ENCODE data around the gene HERC5. TPM values are rescaled to one million over a fixed set of nuclear protein-coding genes. Genes with fewer than 3 reads are reported as not detected.

HERC5 gene
- total RNA-seq, 4 donors from 2014 or later, result 6.5 to 11.9 (median 7.3) TPM

GRCh38 chr4:88448889-88449288 is 8.0 kb upstream of the HERC5 start:
- TF ChIP-seq CTCF (IDR thresholded peaks at IDR 0.05; ENCODE audit: low read depth), result no peak

- no peak for TF ChIP-seq CTCF (IDR thresholded peaks at IDR 0.05; ENCODE audit: low read depth)
Observed at GRCh38 chr4:88449290-88449689, 7.6 kb upstream of the HERC5 start.

- no peak for TF ChIP-seq CTCF (IDR thresholded peaks at IDR 0.05; ENCODE audit: low read depth)
Observed at GRCh38 chr4:88451205-88451604, 5.7 kb upstream of the HERC5 start.

GRCh38 chr4:88452912-88453311 is 4.0 kb upstream of the HERC5 start:
- TF ChIP-seq CTCF (IDR thresholded peaks at IDR 0.05; ENCODE audit: low read depth), result no peak

GRCh38 chr4:88457307-88458103 is 586 bp downstream of the HERC5 start:
- no peak for TF ChIP-seq CTCF (IDR thresholded peaks at IDR 0.05; ENCODE audit: low read depth)

GRCh38 chr4:88458104-88458740 is 1.3 kb downstream of the HERC5 start:
- TF ChIP-seq CTCF (IDR thresholded peaks at IDR 0.05; ENCODE audit: low read depth), result no peak

- no peak for TF ChIP-seq CTCF (IDR thresholded peaks at IDR 0.05; ENCODE audit: low read depth)
Observed at GRCh38 chr4:88465653-88466192, 8.8 kb downstream of the HERC5 start.
